HG03175 (cell line): ENCODE measurements around the gene TICAM2.

Experiments
- ATAC-seq: cut with Tn5 transposase; IDR thresholded peaks from one replicate; pipeline ENCODE4 v1.9.1; 2021; ENCODE audit warnings: mild to moderate bottlenecking, moderate library complexity; ENCODE audit not compliant: unreplicated experiment

The TICAM2 gene

DNA sequence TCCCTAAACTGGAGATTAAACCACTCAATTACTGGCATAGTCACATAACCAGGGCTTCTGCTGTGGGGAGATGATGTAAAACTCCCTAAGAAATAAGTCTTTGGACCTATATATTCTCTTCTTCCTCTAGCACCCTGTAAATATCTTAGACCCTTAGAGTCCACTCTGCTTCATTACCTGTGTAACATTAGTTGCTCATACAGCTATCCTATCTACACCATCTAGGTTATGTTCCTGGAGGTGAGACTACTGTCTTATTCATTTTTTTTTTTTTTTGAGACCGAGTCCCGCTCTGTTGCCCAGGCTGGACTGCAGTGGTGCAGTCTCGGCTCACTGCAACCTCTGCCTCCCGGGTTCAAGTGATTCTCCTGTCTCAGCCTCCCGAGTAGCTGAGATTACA lies 9.6 kb upstream of the TICAM2 start:
- ATAC-seq = no peak

DNA sequence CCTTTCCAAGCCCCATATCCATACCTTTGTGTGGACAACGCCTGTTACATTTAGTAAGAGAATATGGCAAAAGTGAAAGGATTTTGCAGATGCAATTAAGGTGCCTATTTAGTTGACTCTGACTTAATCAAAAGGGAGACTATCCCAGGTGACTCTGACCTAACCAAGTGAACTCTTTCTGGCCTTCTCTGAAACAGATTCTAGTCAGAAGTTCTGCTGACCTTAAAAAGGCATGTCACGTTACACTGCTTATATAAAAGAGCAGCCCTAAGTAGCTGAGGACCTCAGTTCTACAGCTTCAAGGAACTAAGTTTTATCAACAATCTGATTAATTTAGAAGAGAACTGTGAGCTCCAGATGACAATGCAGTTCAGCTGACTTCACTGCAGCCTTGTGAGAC lies 5.7 kb upstream of the TICAM2 start:
- ATAC-seq = no peak

DNA sequence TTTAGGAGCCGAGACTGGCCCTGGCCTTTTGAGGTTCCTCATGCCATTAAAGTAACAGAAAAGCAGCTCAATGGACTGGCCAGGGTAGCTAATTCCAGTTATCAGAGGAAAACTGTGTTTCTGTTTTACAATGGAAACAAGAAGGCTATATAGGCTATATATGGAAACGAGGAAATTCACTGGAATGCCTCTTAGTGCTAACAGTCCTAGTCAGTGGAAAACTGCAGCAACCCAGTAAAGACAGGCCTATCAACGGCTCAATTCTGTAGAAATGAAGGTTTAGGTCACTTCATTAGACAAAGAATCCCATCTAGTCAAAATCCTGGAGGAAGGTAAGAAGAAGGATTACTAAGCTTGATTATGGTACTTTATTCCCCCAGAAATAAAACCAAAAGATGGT lies 3.2 kb upstream of the TICAM2 start:
- no peak for ATAC-seq

- ATAC-seq = peak; percentile 10
These were observed 379 bp upstream of the TICAM2 start for GRCh38 chr5:115602591-115603125.

- no peak for ATAC-seq
These were observed 1.5 kb downstream of the TICAM2 start for GRCh38 chr5:115600766-115601165.

DNA sequence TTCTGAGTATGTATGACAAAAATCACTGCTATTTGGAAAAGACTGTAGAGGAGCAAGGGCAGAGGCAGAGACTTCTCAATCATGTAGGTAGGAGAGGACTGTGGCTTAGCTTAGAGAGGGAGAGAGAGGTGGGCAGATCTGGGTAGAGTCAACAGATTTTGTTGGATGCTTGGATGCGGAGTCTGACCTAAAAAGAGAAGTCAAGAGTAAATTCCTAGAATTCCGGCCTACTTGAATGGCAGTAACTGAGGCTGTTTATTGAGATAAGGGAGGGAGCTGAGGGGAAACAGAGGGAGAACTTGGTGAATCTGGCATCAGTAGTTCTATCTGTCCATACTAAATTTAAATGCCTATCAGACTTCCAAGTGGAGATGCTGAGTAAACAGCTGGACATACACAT lies 2.4 kb downstream of the TICAM2 start:
- no peak for ATAC-seq

GRCh38 chr5:115599502-115599901 lies 2.8 kb downstream of the TICAM2 start:
- peak; percentile 33 for ATAC-seq

- ATAC-seq = no peak
These were observed 7.9 kb downstream of the TICAM2 start for GRCh38 chr5:115594128-115595047.

DNA sequence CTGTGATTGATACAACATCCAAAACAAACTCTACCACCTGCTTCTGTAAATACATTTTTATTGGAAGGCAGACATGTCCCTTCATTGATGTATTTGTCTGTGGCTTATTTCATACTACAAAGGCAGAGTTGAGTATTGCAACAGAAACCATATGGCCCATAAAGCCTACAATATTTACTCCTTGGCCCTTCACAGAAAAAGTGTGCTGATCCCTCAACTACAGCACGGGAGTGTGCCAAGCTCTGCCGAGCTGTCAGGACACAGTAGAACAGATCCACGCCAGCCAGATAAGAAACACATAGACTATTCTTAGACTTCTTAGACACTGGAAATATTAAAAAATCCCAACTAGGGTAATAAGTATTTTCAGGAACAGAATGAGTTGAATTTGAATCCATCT lies 13.2 kb downstream of the TICAM2 start:
- no peak for ATAC-seq

DNA sequence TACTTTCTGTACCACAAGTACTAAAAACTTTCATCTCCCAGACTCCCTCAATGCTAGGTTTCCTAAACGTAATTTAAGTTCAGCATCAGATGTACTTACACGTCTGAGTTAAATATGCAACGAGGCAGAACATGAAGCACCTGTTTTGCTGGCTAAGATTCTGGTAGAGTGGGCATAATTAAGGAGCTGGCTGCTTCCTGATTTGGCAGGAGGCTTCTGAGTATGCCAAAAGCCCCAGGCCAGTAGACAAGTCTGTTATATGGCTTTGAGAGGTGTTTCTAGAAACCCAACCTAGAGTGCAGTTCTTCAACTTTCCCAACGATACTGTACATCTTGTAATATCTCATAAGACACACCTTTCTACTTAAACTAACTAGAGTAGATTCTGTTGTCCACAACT lies 13.6 kb downstream of the TICAM2 start:
- ATAC-seq = no peak

DNA sequence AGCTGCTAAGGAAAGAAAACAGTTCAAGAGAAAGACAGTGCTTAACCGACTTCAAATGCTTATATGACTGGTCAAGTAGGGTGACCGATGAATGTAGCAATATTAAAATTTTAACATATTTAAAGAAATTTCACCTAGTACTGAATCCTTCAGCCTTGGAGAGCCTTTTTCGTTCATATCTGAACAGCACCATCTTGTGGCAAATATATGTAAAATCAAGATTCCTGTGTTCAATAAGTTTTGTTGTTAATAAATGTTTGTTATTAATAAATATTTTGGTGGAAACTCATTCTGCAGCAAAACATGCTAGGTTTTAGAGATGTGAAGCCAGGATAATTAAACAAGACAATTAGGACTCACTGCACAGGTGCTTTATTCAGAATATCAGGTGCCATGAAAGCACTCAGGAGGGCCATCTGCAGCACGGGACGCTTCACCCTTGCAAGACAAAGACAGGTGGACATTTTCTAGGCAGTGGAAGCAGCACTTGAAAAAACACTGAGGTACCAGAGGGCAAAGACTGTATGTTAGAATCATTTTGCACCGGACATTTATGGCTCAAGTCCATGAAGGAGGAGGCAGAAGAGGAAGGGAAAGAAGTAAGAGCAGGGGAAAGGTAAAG lies 15.6 kb downstream of the TICAM2 start:
- ATAC-seq = peak; percentile 61

DNA sequence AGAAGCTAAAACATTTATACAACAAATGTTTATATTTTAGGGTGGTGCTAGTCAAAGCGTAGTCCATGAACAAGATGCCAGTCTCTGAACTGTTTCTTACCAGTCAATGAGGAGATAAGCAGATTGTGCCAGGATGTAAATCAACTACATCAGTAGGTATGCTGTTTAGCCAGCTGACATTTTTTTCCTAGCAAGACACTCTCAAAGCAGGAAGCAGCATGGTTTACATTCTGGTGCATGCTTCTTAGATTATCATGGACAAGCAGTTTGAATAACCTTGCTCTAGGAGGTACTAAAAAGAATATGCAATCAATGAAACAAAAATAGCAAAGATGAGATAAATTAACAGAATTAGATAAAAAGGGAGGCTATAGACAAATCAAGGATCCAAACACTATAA lies 17.0 kb downstream of the TICAM2 start:
- ATAC-seq = no peak

- no peak for ATAC-seq
These were observed 17.8 kb downstream of the TICAM2 start for GRCh38 chr5:115584501-115584900.

- ATAC-seq = no peak
These were observed 18.8 kb downstream of the TICAM2 start for GRCh38 chr5:115583474-115583873.

- no peak for ATAC-seq
These were observed 21.3 kb downstream of the TICAM2 start for GRCh38 chr5:115580941-115581340.

DNA sequence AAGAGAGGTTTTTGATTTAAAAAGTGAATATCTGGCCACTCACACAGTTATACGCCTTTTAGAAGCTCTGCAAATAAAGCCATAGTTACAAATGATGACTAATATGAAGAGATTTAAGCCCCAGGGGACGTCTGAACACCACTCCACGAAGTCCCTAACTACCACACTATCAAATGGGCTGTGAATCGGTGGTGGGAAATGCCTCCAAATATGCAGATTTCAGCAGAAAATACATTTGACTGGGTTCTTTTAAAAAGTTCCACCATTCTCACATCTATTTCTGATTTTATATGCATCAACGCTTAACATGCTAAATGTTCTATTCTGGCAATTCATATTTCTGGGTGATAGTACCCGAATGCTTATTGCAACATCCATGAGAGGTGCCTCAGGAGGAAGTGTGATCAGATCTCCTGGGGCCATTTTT lies 22.5 kb downstream of the TICAM2 start:
- ATAC-seq = peak; percentile 75

GRCh38 chr5:115579216-115579615 lies 23.1 kb downstream of the TICAM2 start:
- ATAC-seq = no peak

GRCh38 chr5:115578657-115579056 lies 23.6 kb downstream of the TICAM2 start:
- peak; percentile 72 for ATAC-seq

- ATAC-seq = no peak
These were observed 24.5 kb downstream of the TICAM2 start for GRCh38 chr5:115577741-115578140.

GRCh38 chr5:115577329-115577728 lies 24.9 kb downstream of the TICAM2 start:
- no peak for ATAC-seq

- ATAC-seq = peak; percentile 25
These were observed 26.9 kb downstream of the TICAM2 start for GRCh38 chr5:115575167-115576070.
